HepG2 (cell line): ENCODE data around the gene FAM162A. TPM values are rescaled to one million over a fixed set of nuclear protein-coding genes. Genes with fewer than 3 reads are reported as not detected.

Experiments
- ATAC-seq: fragments of 200-7000 bp; cut with Tn5 transposase; 3 replicates; pipeline ENCODE4 v1.9.1; 2020; ENCODE audit warnings: mild to moderate bottlenecking, moderate library complexity
- BruUV-seq: library from RNA; stranded (reverse); fragments of 400-500 nt; replicated peaks from 2 replicates; lab custom pipeline; 2021; lab: Mats Ljungman, UMichigan
- CTCF ChIA-PET: fragments of 300-600 bp; formaldehyde crosslinking; extraction: SDS; loops from one replicate; lab custom pipeline; 2021; ENCODE audit warnings: low total read pairs, inconsistent platforms, low intra/inter-chr PET ratio; lab: Yijun Ruan, JAX
- POLR2A ChIA-PET: fragments of 350-600 bp; sonication (Branson Sonifier 250); formaldehyde crosslinking; loops from one replicate; lab custom pipeline; 2020; ENCODE audit warnings: antibody characterized with exemption, inconsistent platforms; lab: Yijun Ruan, JAX
- DNase-seq: peaks from one replicate; pipeline ENCODE4 v3.0.0-alpha.2; 2015; ENCODE audit warnings: low spot score
- FAIRE-seq: peaks from 3 replicates; lab custom pipeline; 2011; peaks lifted over from hg19 to GRCh38; lab: Jason Lieb, UNC
- H2AFZ ChIP-seq: one replicate; pipeline ENCODE4 v1.6.1; 2011; ENCODE audit warnings: low read length, inconsistent platforms
- H3K27ac ChIP-seq: fragments of 300-600 bp; 3 replicates; pipeline ENCODE4 v1.8.0; 2011; ENCODE audit warnings: mixed run types, mild to moderate bottlenecking, mixed read lengths, low read length, inconsistent platforms; ENCODE audit not compliant: insufficient read depth; ENCODE audit errors: extremely low read length
- H3K27me3 ChIP-seq, 2 experiments: fragments of 200-600 bp in 1 of 2; 2 replicates in 1 of 2; 3 replicates in 1 of 2; pipeline versions ENCODE4 v1.6.0 to v1.8.0; 2011; ENCODE audit warnings: low read length in 2 of 2, mild to moderate bottlenecking in 2 of 2, moderate library complexity in 2 of 2, inconsistent platforms in 1 of 2; ENCODE audit not compliant: insufficient read depth in 2 of 2, control insufficient read depth in 1 of 2
- H3K36me3 ChIP-seq, 2 experiments: fragments of 200-600 bp in 1 of 2; replicated peaks in 1 of 2; 2 replicates in 1 of 2; 3 replicates in 1 of 2; pipeline versions ENCODE4 v1.5.1 to v1.8.0; 2011; ENCODE audit warnings: low read length in 2 of 2, inconsistent platforms in 1 of 2; ENCODE audit not compliant: insufficient read depth in 2 of 2, control insufficient read depth in 1 of 2
- H3K4me1 ChIP-seq: 2 replicates; pipeline ENCODE4 v1.5.1; 2012; ENCODE audit warnings: low read length, inconsistent platforms; ENCODE audit not compliant: insufficient read depth
- H3K4me2 ChIP-seq: 2 replicates; pipeline ENCODE4 v1.6.0; 2011; ENCODE audit warnings: low read depth, low read length, inconsistent platforms
- H3K4me3 ChIP-seq, 3 experiments: fragments of 200-600 bp in 1 of 3; sonication (generic), shearing (Covaris generic) in 1 of 3; replicated peaks in 1 of 3; 2 replicates each; pipeline ENCODE4 v1.5.1; 2011 to 2016; ENCODE audit warnings: low read length in 3 of 3, inconsistent platforms in 2 of 3, low read depth in 2 of 3, mild to moderate bottlenecking in 2 of 3, control low read depth in 1 of 3, mixed read lengths in 1 of 3; ENCODE audit not compliant: insufficient read depth in 1 of 3
- H3K79me2 ChIP-seq: one replicate; pipeline ENCODE4 v1.6.1; 2011; ENCODE audit warnings: low read length, inconsistent platforms; ENCODE audit not compliant: insufficient read depth
- H3K9ac ChIP-seq: 2 replicates; pipeline ENCODE4 v1.6.0; 2011; ENCODE audit warnings: mild to moderate bottlenecking, low read depth, low read length, inconsistent platforms; ENCODE audit not compliant: insufficient read depth
- H3K9me3 ChIP-seq: 2 replicates; pipeline ENCODE4 v1.5.1; 2012; ENCODE audit warnings: mild to moderate bottlenecking, low read length
- H4K20me1 ChIP-seq: 2 replicates; pipeline ENCODE4 v1.6.0; 2011; ENCODE audit warnings: inconsistent platforms, mild to moderate bottlenecking, low read length, moderate library complexity; ENCODE audit not compliant: insufficient read depth
- AKAP8 ChIP-seq: sonication (generic); formaldehyde crosslinking; IDR thresholded peaks from 2 replicates; pipeline ENCODE4 v1.5.1; 2020; ENCODE audit warnings: mild to moderate bottlenecking, missing genetic modification reagents
- CCAR2 ChIP-seq: fragments of 200-400 bp; formaldehyde crosslinking; optimal IDR thresholded peaks from 2 replicates; pipeline ENCODE3; 2018; ENCODE audit warnings: low read depth, mild to moderate bottlenecking, low read length, moderate library complexity
- MTF2 ChIP-seq: sonication (generic); formaldehyde crosslinking; IDR thresholded peaks from 2 replicates; pipeline ENCODE4 v1.5.0; 2020; ENCODE audit warnings: missing genetic modification reagents, borderline replicate concordance
- SMAD9 ChIP-seq: sonication (generic); formaldehyde crosslinking; IDR thresholded peaks from 2 replicates; pipeline ENCODE4 v1.5.1; 2020; ENCODE audit warnings: mild to moderate bottlenecking, missing genetic modification reagents
- ZBTB33 ChIP-seq: sonication (generic); formaldehyde crosslinking; IDR thresholded peaks from 2 replicates; pipeline ENCODE4 v1.4.0; 2020; ENCODE audit warnings: missing genetic modification reagents
- ZBTB38 ChIP-seq: sonication (generic); formaldehyde crosslinking; IDR thresholded peaks from 2 replicates; pipeline ENCODE4 v1.5.1; 2020; ENCODE audit warnings: mild to moderate bottlenecking, missing genetic modification reagents
- ZNF124 ChIP-seq: sonication (generic); formaldehyde crosslinking; IDR thresholded peaks from 2 replicates; pipeline ENCODE4 v1.4.0; 2020; ENCODE audit warnings: missing genetic modification reagents
- ZNF20 ChIP-seq: sonication (generic); formaldehyde crosslinking; IDR thresholded peaks from 2 replicates; pipeline ENCODE4 v1.4.0; 2020; ENCODE audit warnings: mild to moderate bottlenecking, moderate library complexity, missing genetic modification reagents
- ZNF333 ChIP-seq: sonication (generic); formaldehyde crosslinking; IDR thresholded peaks from 2 replicates; pipeline ENCODE4 v1.4.0; 2020; ENCODE audit warnings: mild to moderate bottlenecking, missing genetic modification reagents, borderline replicate concordance
- ZNF335 ChIP-seq: sonication (generic); formaldehyde crosslinking; IDR thresholded peaks from 2 replicates; pipeline ENCODE4 v1.4.0; 2020; ENCODE audit warnings: missing genetic modification reagents
- ZNF431 ChIP-seq: sonication (generic); formaldehyde crosslinking; IDR thresholded peaks from 2 replicates; pipeline ENCODE4 v1.9.0; 2022; ENCODE audit warnings: missing genetic modification reagents, low read depth, mild to moderate bottlenecking, borderline replicate concordance
- ZNF543 ChIP-seq: sonication (generic); formaldehyde crosslinking; IDR thresholded peaks from 2 replicates; pipeline ENCODE4 v1.4.0; 2020; ENCODE audit warnings: mild to moderate bottlenecking, missing genetic modification reagents
- ZNF75D ChIP-seq: sonication (generic); formaldehyde crosslinking; IDR thresholded peaks from 2 replicates; pipeline ENCODE4 v1.8.1; 2023; ENCODE audit warnings: missing genetic modification reagents, mild to moderate bottlenecking, borderline replicate concordance
- ZNF768 ChIP-seq: sonication (generic); formaldehyde crosslinking; IDR thresholded peaks from 2 replicates; pipeline ENCODE4 v1.4.0; 2020; ENCODE audit warnings: missing genetic modification reagents
- ZNF773 ChIP-seq: sonication (generic); formaldehyde crosslinking; IDR thresholded peaks from 2 replicates; pipeline ENCODE4 v1.4.0; 2020; ENCODE audit warnings: missing genetic modification reagents, borderline replicate concordance
- WGBS: methylation state at CpG from one replicate; pipeline ENCODE4 v1.1.6; 2017; ENCODE audit warnings: low lambda C conversion rate; 5-methylcytosine and 5-hydroxymethylcytosine counted together
- in situ Hi-C: cut with HindIII; loops from 2 replicates; pipeline ENCODE4 v1.10.0; 2017; ENCODE audit warnings: low pct_unique_long_range_greater_than_20kb; ENCODE audit not compliant: extremely low pct_ligation_motif_present
- intact Hi-C: fragments of 100-400 bp; cut with micrococcal nuclease; formaldehyde crosslinking; loops from one replicate; pipeline ENCODE4 v1.10.0; 2022; ENCODE audit not compliant: unreplicated experiment
- polyA plus RNA-seq, 8 experiments: library from polyadenylated mRNA; depleted of rRNA in 3 of 8; stranded (reverse) in 7 of 8; unstranded in 1 of 8; fragments of >200 nt; fragmentation: Illumina TruSeq in 4 of 8; extraction: Trizol in 4 of 8; gene quantifications; 2 replicates each; pipeline versions ENCODE4 v1.2.1 to v1.2.3, GENCODE V29; 2011 to 2016; ENCODE audit warnings: low read depth in 4 of 8, missing spikeins in 1 of 8, mixed read lengths in 1 of 8; ENCODE audit not compliant: insufficient read depth in 1 of 8
- total RNA-seq, 5 experiments: library from RNA; depleted of rRNA; stranded (reverse); fragments of >200 nt; fragmentation: Illumina TruSeq; extraction: Trizol; gene quantifications; 2 replicates each; pipeline ENCODE4 v1.2.3, GENCODE V29; 2016; ENCODE audit warnings: low read depth in 1 of 5
- TF ChIP-seq, protein P1 (sequence below): sonication (generic); formaldehyde crosslinking; IDR thresholded peaks from 2 replicates; pipeline ENCODE4 v1.5.0; 2020; ENCODE audit warnings: mild to moderate bottlenecking, missing genetic modification reagents
- TF ChIP-seq, protein P2 (sequence below): sonication (generic); formaldehyde crosslinking; IDR thresholded peaks from 2 replicates; pipeline ENCODE4 v1.5.0; 2020; ENCODE audit warnings: missing genetic modification reagents

Gene FAM162A
- total and polyA plus RNA-seq, 2 of the 13 experiments (the other 11 are each of a cell fraction or from before 2014, with no cell fraction given): 115 to 155 TPM

- TF ChIP-seq ZNF431 (CRISPR knock-in tag) (0 out of 2 replicates have a peak, but pooled peaks have one; percentile 26), SMAD9 (CRISPR knock-in tag) (peak; percentile 57; the same call in 1 of the 2 replicates), ZNF20 (no peak), ZNF75D (no peak)
- TF ChIP-seq, protein P1, sequence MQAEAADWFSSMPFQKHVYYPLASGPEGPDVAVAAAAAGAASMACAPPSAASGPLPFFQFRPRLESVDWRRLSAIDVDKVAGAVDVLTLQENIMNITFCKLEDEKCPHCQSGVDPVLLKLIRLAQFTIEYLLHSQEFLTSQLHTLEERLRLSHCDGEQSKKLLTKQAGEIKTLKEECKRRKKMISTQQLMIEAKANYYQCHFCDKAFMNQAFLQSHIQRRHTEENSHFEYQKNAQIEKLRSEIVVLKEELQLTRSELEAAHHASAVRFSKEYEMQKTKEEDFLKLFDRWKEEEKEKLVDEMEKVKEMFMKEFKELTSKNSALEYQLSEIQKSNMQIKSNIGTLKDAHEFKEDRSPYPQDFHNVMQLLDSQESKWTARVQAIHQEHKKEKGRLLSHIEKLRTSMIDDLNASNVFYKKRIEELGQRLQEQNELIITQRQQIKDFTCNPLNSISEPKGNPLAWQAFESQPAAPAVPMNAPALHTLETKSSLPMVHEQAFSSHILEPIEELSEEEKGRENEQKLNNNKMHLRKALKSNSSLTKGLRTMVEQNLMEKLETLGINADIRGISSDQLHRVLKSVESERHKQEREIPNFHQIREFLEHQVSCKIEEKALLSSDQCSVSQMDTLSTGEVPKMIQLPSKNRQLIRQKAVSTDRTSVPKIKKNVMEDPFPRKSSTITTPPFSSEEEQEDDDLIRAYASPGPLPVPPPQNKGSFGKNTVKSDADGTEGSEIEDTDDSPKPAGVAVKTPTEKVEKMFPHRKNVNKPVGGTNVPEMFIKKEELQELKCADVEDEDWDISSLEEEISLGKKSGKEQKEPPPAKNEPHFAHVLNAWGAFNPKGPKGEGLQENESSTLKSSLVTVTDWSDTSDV (CRISPR knock-in tag): no peak
- TF ChIP-seq, all 625 proteins: peak for 242
These were observed 32.0 kb downstream of the FAM162A start, which contains the start of gene WDR5B (continued) for GRCh38 chr3:122415762-122416654.

DNA sequence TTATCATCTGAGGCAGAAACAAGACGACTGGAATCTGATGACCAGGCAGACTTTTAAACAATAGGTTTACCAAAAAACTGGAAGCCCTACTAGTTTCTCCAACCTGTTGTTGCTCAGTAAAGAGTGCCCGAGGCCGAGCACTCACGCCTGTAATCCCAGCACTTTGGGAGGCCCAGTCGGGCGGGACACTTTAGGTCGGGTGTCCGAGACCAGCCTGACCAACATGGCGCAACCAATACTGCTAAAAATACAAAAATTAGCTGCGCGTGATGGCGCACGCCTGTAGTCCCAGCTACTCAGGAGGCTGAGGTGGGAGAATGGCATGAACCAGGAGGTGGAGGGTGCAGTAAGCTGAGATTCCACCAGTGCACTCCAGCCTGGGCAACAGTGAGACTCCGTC lies 33.0 kb downstream of the FAM162A start:
- intact Hi-C loops (loop anchor here (2.0 kb wide), 1 partner anchor 94 kb away; no protein-coding TSS in a partner anchor), in situ Hi-C loops (no loop called here)
- BruUV-seq: no TSS peak
- H3K27me3 ChIP-seq: no peaks in the 10 kb centered on the region; a peak in 1 of 5 replicates
- no peaks in the 10 kb centered on the region for H4K20me1 ChIP-seq
- peaks cover 35% of the 10 kb centered on the region for H3K79me2 ChIP-seq
- DNase-seq (no peak), FAIRE-seq (no peak), ATAC-seq (0 out of 3 replicates have a peak, but pooled peaks have one; percentile 4)
- 59% methylated on average over 12 of the region's 14 CpGs for WGBS
- peak overlapping the region; percentile 61 to 81 (median 81) for H3K4me3 ChIP-seq
- peak overlapping the region; percentile 99 for H3K4me2 ChIP-seq
- H3K9ac ChIP-seq: peak overlapping the region; percentile 95
- H3K36me3 ChIP-seq: peaks cover 1 to 2% of the 10 kb centered on the region in 2 experiments; a peak in 2 of 5 replicates
- CTCF ChIA-PET: no interaction called here
- H3K4me1 ChIP-seq: peaks cover 33% of the 10 kb centered on the region
- POLR2A ChIA-PET: interaction anchor here (0.6 to 2.7 kb wide), 11 partner anchors 23 to 262 kb away, joined by 3 to 48 read pairs (median 5); partner anchors contain the start of genes FAM162A, KPNA1 and MIX23
- H3K9me3 ChIP-seq: no peaks in the 10 kb centered on the region
- peak overlapping the region; percentile 89 for H3K27ac ChIP-seq
- no peak overlapping the region for H2AFZ ChIP-seq
- no peak for TF ChIP-seq ZNF773 (CRISPR knock-in tag)
- no peak for TF ChIP-seq ZNF335 (CRISPR knock-in tag)
- TF ChIP-seq ZBTB33: peak; percentile 15; the same call in 1 of the 2 replicates
- TF ChIP-seq, protein P2, sequence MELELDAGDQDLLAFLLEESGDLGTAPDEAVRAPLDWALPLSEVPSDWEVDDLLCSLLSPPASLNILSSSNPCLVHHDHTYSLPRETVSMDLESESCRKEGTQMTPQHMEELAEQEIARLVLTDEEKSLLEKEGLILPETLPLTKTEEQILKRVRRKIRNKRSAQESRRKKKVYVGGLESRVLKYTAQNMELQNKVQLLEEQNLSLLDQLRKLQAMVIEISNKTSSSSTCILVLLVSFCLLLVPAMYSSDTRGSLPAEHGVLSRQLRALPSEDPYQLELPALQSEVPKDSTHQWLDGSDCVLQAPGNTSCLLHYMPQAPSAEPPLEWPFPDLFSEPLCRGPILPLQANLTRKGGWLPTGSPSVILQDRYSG (CRISPR knock-in tag): no peak
- TF ChIP-seq ZNF768: no peak
- TF ChIP-seq MTF2 (CRISPR knock-in tag): no peak
- TF ChIP-seq ZBTB38 (CRISPR knock-in tag): peak; percentile 85
- no peak for TF ChIP-seq CCAR2
- TF ChIP-seq ZNF124: no peak
- TF ChIP-seq AKAP8 (CRISPR knock-in tag): no peak
- TF ChIP-seq ZNF543 (CRISPR knock-in tag): peak; percentile 71; the same call in 1 of the 2 replicates
- TF ChIP-seq ZNF333: no peak
